HG03520 (cell line): ENCODE data around the gene UBA5.
"Not testable (repeated sequence)": the region's sequence is repeated elsewhere in the genome, so short reads cannot be mapped to it uniquely, and the experiment has no call there.

ENCODE experiments used
- ATAC-seq: cut with Tn5 transposase; IDR thresholded peaks from one replicate; pipeline ENCODE4 v1.9.1; 2021; ENCODE audit warnings: mild to moderate bottlenecking, moderate library complexity; ENCODE audit not compliant: unreplicated experiment

The UBA5 gene

GRCh38 chr3:132660052-132660810 lies at the start of gene UBA5:
UBA5 (plus strand) TSS chr3:132660329; CDS start chr3:132660538, 209 bp downstream.
- peak; percentile 54 for ATAC-seq

DNA sequence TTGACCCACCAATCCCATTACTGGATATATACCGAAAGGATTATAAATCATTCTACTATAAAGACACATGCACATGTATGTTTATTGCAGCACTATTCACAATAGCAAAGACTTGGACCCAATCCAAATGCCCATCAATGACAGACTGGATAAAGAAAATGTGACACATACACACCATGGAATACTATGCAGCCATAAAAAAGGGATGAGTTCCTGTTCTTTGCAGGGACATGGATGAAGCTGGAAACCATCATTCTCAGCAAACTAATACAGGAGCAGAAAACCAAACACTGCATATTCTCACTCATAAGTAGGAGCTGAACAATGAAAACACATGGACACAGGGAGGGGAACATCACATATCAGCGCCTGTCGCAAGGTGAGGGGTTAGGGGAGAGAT lies 44.8 kb upstream of the UBA5 start:
- ATAC-seq = not testable (repeated sequence)

DNA sequence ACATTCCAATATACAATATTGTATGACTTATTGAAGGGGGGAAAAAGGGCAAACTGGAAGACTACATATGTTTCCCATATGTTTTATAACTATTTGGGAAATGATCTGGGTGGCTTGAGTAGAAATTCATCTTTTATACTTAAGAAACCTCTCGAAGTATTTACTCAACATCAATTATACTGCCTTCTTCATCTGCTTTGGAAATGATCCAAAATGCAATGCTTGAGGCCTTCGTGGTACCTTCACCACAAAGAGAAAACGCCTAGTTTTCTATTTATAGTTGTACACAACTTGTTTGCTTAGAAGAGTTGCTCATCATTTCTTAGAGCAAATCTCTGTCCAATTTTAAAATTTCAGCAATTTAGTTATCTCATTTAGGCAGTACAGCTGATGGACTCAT lies 44.2 kb upstream of the UBA5 start:
- ATAC-seq = no peak

- ATAC-seq = no peak
Measured at GRCh38 chr3:132616780-132617179, 43.3 kb upstream of the UBA5 start.

- no peak for ATAC-seq
Measured at GRCh38 chr3:132622148-132622547, 38.0 kb upstream of the UBA5 start.

DNA sequence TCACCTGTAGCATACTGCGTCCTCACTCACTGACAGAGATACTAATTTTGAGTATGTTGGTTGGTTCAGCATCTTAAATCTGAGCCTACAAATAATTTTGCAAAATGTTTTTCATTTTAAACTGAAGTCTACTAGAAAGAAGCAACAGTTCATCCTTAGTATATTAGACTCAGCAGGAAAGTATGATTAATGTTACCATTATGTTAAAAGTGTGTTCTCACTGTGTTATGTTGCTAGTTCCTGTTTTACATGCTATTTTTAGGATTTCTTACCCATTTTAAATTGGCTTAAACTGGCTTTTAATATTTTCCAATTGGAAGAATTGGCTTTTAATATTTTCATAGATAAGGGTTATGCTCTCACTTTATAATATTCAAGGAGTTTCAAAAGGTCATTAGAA lies 37.4 kb upstream of the UBA5 start:
- ATAC-seq = no peak

GRCh38 chr3:132623646-132624045 lies 36.5 kb upstream of the UBA5 start:
- no peak for ATAC-seq

DNA sequence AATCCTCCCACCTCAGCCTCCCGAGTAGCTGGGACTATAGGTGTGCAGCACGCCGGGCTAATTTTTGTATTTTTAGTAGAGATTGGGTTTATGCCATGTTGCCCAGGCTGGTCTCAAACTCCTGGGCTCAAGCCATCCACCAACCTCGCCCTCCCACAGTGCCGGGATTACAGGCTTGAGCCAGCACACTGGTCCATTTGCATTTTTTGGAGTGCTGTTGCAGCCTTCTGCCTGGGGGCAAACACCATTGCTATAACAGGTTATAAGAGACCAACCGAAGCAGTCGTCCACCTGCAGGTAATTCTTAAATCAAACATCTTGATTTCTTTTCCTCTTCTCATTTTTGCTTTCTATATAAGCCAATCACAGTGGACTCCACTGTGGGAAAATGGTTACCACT lies 35.3 kb upstream of the UBA5 start:
- no peak for ATAC-seq

GRCh38 chr3:132625613-132626012 lies 34.5 kb upstream of the UBA5 start:
- ATAC-seq = peak; percentile 75

GRCh38 chr3:132626955-132627354 lies 33.2 kb upstream of the UBA5 start:
- ATAC-seq = no peak

- no peak for ATAC-seq
Measured at GRCh38 chr3:132628157-132628556, 32.0 kb upstream of the UBA5 start.

GRCh38 chr3:132629928-132630327 lies 30.2 kb upstream of the UBA5 start:
- no peak for ATAC-seq

DNA sequence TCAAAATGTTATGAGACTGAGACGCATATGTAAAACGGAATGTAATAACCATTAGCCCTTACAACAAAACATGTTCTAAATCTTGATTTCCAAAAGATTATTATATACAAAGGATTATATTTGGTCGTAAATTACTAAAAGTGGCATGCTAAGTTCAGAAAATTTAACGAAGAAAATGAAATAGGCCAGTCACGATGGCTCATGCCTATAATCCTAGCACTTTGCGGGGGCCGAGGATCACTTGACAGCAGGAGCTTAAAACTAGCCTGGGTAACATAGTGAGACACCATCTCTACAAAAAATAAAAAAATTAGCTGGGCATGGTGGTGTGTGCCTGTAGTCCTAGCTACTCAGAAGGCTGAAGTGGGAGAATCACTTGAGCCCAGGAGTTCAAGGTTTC lies 29.5 kb upstream of the UBA5 start:
- no peak for ATAC-seq

- no peak for ATAC-seq
Measured at GRCh38 chr3:132635052-132635451, 25.1 kb upstream of the UBA5 start.

DNA sequence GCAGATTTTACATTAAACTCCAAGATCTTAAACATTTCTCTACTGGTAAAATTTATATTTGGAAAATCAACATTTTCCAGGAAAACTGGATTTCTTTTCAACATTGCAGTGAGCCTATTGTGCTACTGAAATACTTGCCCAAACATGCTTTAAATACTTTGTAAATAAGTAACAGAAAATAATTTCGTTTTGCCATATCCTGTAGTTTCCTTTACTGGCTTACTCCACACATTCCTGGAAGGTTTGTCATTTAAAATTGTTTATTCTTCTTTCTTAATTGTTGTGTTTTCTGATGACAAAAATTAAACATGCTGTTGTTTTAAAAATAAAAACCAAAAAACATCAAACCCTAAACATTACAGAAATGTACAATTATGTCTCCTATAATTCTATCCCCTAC lies 22.5 kb upstream of the UBA5 start:
- no peak for ATAC-seq

DNA sequence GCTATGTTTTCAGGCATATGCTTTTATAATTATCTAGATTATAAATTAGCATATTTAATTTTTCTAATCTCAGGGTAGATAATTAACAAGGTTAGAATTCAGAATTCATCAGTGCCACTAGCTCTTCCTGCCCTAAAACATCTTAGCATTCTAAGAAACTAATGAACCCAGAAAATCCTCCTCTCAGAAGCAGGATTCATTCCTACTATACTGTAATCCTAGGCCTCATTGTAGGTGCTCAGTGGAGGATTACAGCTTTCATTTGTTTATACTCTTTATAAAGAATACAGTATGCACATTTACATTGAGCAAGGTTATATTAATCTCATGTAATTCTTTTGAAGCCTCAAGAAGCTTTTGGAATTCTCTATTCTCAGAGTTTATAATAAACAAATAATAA lies 21.4 kb upstream of the UBA5 start:
- no peak for ATAC-seq

GRCh38 chr3:132641427-132641826 lies 18.7 kb upstream of the UBA5 start:
- ATAC-seq = not testable (repeated sequence)

DNA sequence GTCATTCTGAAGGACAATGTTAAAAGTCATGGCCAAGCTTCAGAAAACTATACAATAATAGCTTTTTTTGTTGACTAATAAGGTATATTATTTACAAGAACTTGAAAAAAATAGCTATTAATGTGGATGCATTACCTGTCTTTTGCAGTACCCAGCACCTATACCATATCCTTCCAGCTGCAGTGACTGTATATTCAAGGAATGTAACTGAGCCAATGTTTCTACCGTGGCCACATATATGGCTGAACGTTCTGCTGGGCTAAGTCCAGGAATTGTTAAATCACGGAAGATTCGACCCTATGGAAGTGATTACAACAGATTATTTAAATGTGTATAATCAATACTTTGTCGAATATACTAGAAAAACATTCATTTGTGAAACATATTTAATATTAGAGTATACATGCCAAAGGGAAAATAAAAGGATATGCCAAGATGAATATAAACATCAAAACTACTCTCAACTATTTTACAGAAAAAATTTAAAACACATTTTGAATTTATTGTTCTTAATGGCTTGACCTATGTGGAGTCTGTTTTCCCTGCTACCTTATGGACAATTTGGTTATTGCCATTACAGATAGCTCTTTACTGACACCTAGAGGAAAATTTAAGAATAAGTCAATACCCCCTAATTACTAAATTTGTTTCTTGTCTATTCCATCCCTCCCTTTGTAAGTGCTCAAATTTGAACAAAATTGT lies 18.1 kb upstream of the UBA5 start:
- no peak for ATAC-seq

DNA sequence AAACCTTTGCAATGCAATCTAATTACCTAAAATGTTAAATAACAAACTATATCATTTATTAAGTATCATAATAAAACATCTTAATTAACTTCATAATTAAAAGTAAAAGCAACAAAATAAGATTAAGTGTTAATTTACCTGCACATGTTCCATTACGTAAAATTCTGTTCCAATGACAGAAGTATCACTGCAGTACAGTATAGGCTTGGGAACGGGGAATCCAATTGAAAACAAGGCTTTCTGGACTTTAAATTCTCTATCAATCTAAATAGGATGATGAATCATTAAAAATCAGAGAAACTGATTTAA lies 17.6 kb upstream of the UBA5 start:
- ATAC-seq = no peak

DNA sequence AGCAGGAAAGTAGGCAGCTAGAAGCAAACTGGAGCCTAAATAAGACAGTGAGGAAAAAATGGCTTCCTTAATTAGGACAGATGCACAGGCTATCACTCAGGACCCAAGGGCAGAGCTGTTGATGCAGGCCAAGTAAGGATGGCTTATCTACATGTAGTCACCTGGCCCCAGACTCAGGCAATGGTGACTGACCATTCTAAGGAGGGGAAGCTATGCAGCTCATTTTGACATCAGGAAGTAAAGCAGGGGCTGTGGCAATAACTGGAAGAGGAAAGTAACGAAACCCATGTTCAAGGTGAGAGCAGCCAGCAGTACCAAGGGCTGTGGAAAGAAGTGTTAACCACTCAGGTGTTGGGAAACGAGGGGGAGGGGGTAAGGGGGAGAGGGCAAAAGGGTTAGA lies 16.8 kb upstream of the UBA5 start:
- no peak for ATAC-seq

DNA sequence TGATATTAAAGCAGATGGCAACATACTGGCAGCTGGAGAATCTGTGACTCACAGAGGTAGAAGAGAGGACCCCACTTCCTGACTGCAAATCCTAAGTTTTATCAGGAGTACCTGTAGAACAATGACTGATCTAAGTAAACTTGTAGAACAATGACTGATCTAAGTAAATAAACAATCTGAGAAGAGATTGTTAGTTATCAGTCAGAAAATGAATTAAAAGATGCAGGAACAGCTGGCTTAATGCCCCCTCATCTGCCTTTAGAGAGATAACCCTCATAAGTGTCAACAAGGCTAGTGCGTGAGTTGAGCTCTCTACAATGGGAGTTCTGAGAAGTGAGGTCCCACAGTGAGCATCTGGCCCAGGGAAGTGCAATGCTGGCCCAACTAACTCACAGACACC lies 15.1 kb upstream of the UBA5 start:
- no peak for ATAC-seq

DNA sequence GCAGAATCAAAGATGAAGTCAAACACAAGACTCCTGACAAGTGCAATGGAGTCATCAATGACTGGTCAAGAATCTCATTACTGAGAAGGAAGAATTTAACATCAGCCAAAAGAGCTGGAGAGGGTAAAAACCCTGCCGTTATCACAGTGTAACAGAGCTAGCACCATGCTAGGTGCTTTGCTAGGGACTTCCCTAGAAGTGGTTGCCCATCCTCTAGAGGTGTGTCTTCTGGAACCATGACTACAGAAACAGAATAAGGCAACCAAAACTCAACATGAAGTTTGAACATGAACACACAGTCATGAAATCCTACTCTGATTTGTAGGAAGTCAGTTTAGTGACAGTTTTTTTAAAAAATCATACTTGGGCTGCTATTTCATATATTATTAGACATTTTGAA lies 10.0 kb upstream of the UBA5 start:
- ATAC-seq = no peak
